HepG2 (cell line): Measurements from ENCODE around the gene TCEANC2. TPM values are rescaled to one million over a fixed set of nuclear protein-coding genes. Genes with fewer than 3 reads are reported as not detected.

Experiments used
- ARID4A ChIP-seq: sonication (generic); formaldehyde crosslinking; IDR thresholded peaks from 2 replicates; pipeline ENCODE4 v1.5.0; 2020; ENCODE audit warnings: mild to moderate bottlenecking, missing genetic modification reagents, borderline replicate concordance
- ATF6 ChIP-seq: sonication (generic); formaldehyde crosslinking; conservative IDR thresholded peaks from 2 replicates; pipeline ENCODE4 v1.4.0; 2020; ENCODE audit warnings: missing genetic modification reagents
- ELF4 ChIP-seq: sonication (generic); formaldehyde crosslinking; IDR thresholded peaks from 2 replicates; pipeline ENCODE4 v1.5.0; 2020; ENCODE audit warnings: missing genetic modification reagents, mild to moderate bottlenecking, moderate library complexity, borderline replicate concordance
- HNRNPL ChIP-seq: fragments of 200-400 bp; formaldehyde crosslinking; IDR thresholded peaks from 2 replicates; pipeline ENCODE4 v1.6.1; 2017; ENCODE audit warnings: mild to moderate bottlenecking, low read depth, low read length
- KDM5B ChIP-seq: sonication (generic); formaldehyde crosslinking; IDR thresholded peaks from 2 replicates; pipeline ENCODE4 v1.4.0; 2020; ENCODE audit warnings: missing genetic modification reagents, mild to moderate bottlenecking, borderline replicate concordance
- NBN ChIP-seq: fragments of 450-650 bp; conservative IDR thresholded peaks from 2 replicates; pipeline ENCODE4 v1.6.1; 2017
- NR2C2 ChIP-seq: sonication (generic); formaldehyde crosslinking; IDR thresholded peaks from 2 replicates; pipeline ENCODE4 v1.4.0; 2020; ENCODE audit warnings: missing genetic modification reagents, mild to moderate bottlenecking, moderate library complexity, borderline replicate concordance
- PRDM15 ChIP-seq: sonication (generic); formaldehyde crosslinking; IDR thresholded peaks from 2 replicates; pipeline ENCODE4 v1.4.0; 2020; ENCODE audit warnings: missing genetic modification reagents
- RCOR2 ChIP-seq: IDR thresholded peaks from 2 replicates; pipeline ENCODE4 v1.6.1; 2016; ENCODE audit warnings: missing biosample characterization, missing genetic modification reagents
- SIN3A ChIP-seq: IDR thresholded peaks from 2 replicates; pipeline ENCODE4 v1.6.1; 2011; ENCODE audit warnings: low read depth, mild to moderate bottlenecking, control low read depth, low read length, borderline replicate concordance
- THAP11 ChIP-seq: IDR thresholded peaks from 2 replicates; pipeline ENCODE4 v1.6.1; 2016; ENCODE audit warnings: missing biosample characterization, missing genetic modification reagents
- ZFX ChIP-seq: sonication (generic); formaldehyde crosslinking; IDR thresholded peaks from 2 replicates; pipeline ENCODE4 v1.4.0; 2020; ENCODE audit warnings: mild to moderate bottlenecking, low read depth, missing genetic modification reagents, moderate library complexity
- ZNF263 ChIP-seq: sonication (generic); formaldehyde crosslinking; IDR thresholded peaks from 2 replicates; pipeline ENCODE4 v1.4.0; 2020; ENCODE audit warnings: missing genetic modification reagents
- ZNF687 ChIP-seq: sonication (generic); formaldehyde crosslinking; IDR thresholded peaks from 2 replicates; pipeline ENCODE4 v1.5.1; 2020; ENCODE audit warnings: mild to moderate bottlenecking, missing genetic modification reagents, moderate library complexity
- ZNF768 ChIP-seq: sonication (generic); formaldehyde crosslinking; IDR thresholded peaks from 2 replicates; pipeline ENCODE4 v1.4.0; 2020; ENCODE audit warnings: missing genetic modification reagents
- polyA plus RNA-seq, 8 experiments: library from polyadenylated mRNA; depleted of rRNA in 3 of 8; stranded (reverse) in 7 of 8; unstranded in 1 of 8; fragments of >200 nt; fragmentation: Illumina TruSeq in 4 of 8; extraction: Trizol in 4 of 8; gene quantifications; 2 replicates each; pipeline versions ENCODE4 v1.2.1 to v1.2.3, GENCODE V29; 2011 to 2016; ENCODE audit warnings: low read depth in 4 of 8, missing spikeins in 1 of 8, mixed read lengths in 1 of 8; ENCODE audit not compliant: insufficient read depth in 1 of 8
- total RNA-seq, 5 experiments: library from RNA; depleted of rRNA; stranded (reverse); fragments of >200 nt; fragmentation: Illumina TruSeq; extraction: Trizol; gene quantifications; 2 replicates each; pipeline ENCODE4 v1.2.3, GENCODE V29; 2016; ENCODE audit warnings: low read depth in 1 of 5

The TCEANC2 gene
- total and polyA plus RNA-seq, 2 of the 13 experiments (the other 11 are each of a cell fraction or from before 2014, with no cell fraction given), result 3.8 to 5.0 TPM

- no peak for TF ChIP-seq ATF6 (CRISPR knock-in tag)
- TF ChIP-seq PRDM15, result no peak
- TF ChIP-seq ZNF263, result peak; percentile 52
- TF ChIP-seq ELF4, result no peak
- 0 out of 2 replicates have a peak, but pooled peaks have one; percentile 39 for TF ChIP-seq HNRNPL
- TF ChIP-seq ZNF768 (CRISPR knock-in tag), result peak; percentile 19; the same call in 1 of the 2 replicates
- no peak for TF ChIP-seq NBN
- TF ChIP-seq ARID4A (CRISPR knock-in tag), result peak; percentile 14; the same call in 1 of the 2 replicates
- TF ChIP-seq KDM5B (CRISPR knock-in tag), result no peak
- TF ChIP-seq ZFX (CRISPR knock-in tag), result 0 out of 2 replicates have a peak, but pooled peaks have one; percentile 39
- TF ChIP-seq ZNF687 (CRISPR knock-in tag), result peak; percentile 67
- no peak for TF ChIP-seq NR2C2 (CRISPR knock-in tag)
- TF ChIP-seq SIN3A, result no peak
- no peak for TF ChIP-seq RCOR2
- TF ChIP-seq THAP11 (CRISPR knock-in tag), result 0 out of 2 replicates have a peak, but pooled peaks have one; percentile 28
These were observed 35.4 kb upstream of the TCEANC2 start, which contains the start of gene LDLRAD1 (continued) for GRCh38 chr1:54017979-54018378.
